GM18867 (cell line): ENCODE data around the gene GCN1.
A peak's percentile ranks its signal among the peaks of the same experiment; 100 is the strongest.

Experiments
- ATAC-seq: cut with Tn5 transposase; IDR thresholded peaks from one replicate; pipeline ENCODE4 v1.9.1; 2021; ENCODE audit warnings: mild to moderate bottlenecking, moderate library complexity; ENCODE audit not compliant: unreplicated experiment

GCN1 gene

DNA sequence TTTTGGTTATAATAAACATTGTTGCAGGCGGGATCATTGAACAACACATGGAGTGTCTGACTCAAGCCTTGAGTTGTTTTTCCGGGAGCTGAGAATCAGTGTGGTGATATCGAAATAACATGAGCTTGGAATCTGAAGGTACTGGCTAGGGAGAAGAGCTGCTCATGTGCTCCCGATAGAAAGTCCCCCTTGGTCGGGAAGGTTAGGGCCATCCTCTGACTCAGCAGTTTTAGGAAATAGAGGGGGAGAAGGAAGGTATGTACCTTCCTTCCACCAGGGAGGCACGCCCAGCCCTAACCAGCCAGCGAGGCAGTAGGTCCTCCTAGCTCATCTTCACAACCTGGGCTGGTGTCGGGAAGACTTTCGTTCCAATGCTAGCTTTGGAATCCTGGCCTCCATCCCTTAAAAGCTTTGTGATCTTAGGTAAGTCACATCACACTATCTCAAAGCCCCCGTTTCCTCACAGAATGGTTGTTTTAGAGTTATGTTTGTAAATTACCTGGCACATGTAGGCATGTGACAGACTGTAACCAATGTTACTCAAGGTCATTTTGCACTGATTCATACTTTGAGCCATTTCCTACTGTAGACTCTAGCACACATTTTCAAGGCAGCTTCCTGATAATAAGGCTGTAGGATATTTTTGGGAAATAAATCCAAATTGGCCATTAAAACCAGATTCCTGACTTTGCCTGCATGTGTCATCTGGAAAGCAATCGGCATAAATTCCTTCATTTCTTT, 76.0 kb downstream of the GCN1 start:
- no peak for ATAC-seq

DNA sequence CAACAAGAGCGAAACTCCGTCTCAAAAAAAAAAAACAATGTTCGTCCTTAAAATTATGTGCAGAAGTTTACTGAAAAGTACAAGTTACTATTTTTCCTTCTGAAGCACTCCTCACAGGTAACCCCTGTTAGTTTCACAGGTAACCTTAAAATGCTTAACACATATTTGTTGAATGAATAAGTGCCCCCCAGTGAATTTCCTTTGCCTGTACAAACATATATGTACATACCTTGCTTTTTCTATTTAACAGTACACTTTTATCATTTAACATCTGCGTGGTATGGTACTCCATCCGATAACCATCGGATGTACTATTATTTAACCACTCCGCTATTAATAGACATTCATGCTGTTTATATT, 76.6 kb downstream of the GCN1 start:
- ATAC-seq = no peak

DNA sequence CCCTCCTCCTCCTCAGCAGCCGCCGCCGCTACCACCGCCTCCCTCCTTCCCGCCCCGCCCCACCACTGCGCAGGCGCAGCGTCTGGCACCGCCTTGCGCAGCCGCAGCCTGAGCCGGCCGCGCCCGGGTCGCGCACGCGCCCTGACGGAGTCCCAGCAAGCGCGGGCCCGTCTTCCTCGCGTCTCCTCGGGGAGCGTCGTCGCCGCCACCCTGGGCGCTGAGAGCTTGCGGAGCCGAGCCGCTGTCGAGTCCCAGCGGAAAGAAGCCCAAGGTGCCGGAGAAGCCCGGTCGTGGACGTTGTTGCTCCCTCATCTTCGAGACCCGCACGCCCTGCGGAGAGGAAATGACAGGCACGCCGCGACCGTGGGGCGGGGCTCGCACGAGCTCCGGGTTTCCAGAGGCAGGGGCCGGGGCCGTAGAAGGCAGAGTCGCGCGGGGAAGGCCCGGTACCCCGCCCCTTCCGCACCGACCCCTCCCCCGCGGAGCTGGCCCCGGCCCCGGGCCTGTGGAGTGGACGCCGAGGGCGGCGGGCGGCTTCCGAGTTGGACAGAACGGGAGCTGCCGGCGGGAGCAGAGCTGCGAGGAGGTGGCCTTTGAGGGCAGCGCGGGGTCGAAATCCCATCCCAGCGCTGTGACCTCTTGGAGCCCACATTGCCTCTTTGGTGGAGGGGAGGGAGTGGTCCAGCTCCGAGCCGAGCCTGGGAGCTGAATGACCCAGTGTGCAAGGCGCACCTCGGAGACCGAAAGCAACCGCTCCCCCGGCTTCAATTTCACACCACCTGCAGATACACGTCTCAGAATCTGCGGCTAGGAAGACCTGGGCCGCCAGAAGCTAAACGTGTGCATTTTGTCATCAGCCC, 77.5 kb downstream of the GCN1 start:
- ATAC-seq = peak; percentile 48

DNA sequence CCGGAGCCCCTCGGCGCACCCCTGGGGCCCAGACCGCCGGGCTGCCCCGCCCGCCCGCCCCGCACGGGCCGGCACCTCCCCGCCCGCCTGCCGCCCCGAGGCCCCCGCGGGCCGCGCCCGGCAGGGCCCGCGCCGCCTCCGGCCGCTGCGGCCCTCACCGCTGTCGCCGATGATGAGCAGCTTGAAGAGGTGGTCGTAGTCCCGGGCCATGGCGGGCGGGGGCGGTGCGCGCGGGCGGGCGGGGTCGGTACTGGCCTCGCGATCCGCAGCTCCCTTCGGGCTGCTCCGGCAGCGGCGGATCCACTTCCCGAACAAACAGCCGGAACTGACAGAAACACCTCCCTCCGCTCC, 78.1 kb downstream of the GCN1 start, which contains the start of gene RAB35:
RAB35 (minus strand) TSS at position 313 of the 351 bp plus-strand sequence; CDS start at position 210, 103 bp downstream.
- ATAC-seq = no peak

DNA sequence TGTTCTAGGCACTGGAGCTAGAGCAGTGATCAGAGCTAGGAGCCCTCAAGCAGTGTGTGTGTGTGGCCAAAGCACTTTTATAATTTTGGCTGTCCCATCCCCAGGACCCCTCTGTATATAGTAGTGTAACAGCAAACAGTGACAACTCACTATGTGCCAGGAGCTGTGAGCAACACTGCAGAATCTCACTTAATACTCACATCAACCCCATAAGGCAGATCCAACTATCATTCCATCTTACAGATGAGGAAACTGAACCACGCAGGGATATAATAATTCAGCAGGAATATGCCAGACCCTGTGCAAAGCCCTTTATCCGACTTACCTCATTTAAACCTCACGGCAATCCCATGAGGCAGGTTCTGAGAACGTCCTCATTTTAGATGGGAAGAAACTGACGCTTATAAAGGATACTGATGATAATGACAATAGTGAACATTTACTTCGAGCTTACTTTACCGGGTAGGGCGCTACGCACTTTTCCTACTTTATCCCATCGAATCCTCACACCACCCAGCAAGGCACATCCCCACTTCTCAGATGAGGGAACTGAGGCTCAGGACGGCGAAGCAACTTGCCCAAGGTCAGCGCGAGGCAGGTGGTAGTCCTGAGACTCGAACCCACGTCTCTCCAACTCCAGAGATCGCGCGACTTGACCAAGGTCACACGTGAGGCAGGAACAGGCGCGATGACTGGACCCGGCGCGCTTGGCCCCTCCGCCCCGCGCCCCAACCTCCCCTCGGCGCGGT, 78.6 kb downstream of the GCN1 start:
- peak; percentile 2 for ATAC-seq

DNA sequence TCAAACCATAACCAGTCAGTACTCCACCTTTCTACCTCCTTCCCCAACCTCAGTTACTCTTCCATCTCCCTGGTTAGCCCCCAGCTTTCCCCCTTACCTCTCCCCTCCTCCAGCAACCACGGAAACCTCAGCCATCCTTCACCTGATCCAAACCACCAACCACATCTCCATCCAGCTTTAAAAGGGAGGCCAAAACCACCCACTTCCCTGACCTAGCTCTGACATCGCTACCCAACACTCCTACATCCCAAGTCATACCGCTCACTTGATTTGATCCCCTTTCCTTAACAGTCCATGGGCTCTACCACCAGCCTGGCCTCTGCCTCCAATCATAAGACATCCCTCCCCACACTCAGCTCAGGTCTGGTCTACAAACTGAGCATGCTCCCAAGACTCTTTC, 79.4 kb downstream of the GCN1 start:
- ATAC-seq = no peak

DNA sequence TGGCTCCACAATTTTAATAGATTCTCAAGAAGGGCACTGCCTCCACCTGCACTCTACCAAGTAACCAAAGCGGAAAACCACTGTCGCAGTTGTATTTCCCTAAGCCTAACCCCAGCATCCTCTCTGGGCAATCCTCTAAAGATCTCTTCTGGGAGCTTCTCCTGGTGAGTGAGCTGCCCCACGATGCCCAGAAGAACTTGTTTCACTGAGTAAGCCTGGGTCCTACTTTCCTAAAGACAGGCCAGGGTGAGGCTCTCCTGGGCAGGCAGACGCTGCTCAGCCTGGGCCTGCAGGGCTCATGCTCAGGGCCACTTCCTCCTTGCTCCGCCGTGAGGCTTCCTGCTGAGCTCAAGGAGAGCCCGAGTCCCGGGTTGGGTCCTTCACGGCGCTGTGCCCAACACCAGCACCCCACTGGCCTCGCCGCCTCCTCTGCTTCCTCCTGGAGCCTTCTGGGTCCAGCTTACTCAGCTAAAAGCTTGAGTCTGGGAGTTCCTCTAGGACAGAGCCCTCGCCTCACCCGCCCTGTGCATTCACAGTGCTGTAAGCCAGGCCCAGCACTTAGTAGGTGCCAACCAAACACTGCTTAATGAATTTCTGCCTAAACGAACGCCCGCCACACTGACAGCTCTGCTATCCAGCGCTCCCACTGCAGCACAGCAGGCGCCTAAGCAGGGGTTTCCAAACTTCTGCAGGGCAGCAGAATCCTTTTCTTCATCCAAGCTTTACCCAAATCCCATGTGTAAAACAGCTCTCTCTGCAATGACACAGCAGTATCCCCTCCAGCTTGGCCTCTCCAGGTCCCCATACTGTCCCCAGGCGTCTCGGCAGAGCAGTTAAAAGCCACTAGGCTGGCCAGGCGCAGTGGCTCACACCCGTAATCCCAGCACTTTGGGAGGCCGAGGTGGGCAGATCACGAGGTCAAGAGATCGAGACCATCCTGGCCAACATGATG, 83.7 kb downstream of the GCN1 start:
- ATAC-seq = peak; percentile 66

DNA sequence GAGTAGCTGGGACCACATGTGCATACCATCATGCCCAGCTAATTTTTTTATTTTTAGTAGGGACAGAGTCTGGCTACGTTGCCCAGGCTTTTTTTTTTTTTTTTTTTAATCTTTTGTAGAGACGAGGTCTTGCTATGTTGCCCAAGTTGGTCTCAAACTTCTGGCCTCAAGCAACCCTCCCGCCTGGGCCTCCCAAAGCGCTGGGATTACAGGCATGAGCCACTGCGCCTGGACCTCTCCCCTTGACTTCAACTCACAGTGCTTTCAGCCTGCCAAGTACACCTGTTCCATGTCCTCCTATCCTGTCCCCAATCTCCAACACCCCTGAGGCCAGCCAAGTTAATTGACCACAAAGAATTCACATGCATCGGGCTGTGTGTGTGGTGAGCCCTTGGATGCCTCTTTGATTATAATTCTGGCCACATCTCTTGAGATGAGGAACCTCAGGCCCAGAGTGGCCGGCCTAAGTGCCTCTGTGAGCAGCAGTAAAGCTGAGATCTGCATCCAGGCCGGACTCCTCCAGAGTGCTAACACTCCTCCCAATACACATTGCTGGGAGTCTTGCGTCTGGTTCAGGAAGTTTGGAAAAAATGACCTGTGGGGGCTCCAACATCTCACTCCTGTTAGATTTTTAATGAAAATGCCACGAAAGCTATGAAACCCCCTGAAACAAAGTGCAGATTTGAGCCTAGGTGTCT, 84.8 kb downstream of the GCN1 start:
- no peak for ATAC-seq

DNA sequence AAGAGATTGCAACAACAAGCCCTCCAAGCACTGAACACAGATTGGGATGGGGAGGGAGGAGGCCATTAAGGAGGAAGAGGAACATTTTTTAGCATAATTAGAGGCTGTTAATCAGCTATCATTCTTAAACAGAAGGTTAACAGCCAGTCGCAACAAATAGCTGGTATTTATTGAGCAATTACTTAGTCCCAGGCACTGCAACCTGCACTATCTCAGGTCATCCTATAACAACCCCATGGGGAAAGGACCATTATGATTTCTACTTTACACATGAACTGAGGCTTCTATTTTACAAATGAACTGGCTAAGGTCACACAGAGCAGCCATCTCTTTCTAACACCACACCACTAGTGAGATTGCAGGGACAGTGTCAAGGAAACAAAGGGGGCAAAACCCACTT, 88.4 kb downstream of the GCN1 start:
- no peak for ATAC-seq

DNA sequence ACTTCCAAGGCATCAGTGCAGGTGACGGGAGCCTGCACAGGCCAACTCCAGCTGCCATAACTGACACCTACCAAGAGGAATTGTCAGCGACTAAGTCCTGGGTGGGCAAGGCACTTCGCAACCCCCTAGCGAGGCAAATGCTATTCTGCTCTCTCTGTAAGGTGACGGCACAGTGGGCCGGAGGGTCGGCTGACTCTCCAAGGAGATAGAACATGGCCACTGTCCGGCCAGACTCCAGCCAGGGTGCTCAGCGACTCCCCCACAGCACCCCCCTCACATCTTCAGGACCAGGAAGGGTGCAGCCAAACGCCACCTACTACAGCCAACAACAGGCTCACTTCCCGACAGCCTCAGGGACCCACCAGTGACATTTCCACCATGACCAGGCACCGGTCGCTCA, 91.1 kb downstream of the GCN1 start:
- no peak for ATAC-seq

DNA sequence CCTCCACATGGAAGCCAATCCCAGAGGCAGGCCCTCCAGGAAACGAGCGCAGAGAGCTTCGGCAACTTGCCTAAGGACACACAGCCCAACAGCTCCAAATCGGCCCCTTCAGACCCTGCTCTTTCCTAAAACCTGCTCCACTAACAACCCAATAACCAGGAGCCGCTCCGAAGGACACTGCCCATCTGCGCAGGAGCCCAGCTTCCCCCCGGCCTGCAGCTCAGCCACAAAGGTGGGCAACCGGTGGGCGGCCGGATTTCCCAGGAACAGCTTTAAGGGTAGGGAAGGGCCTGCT, 91.5 kb downstream of the GCN1 start:
- ATAC-seq = no peak

DNA sequence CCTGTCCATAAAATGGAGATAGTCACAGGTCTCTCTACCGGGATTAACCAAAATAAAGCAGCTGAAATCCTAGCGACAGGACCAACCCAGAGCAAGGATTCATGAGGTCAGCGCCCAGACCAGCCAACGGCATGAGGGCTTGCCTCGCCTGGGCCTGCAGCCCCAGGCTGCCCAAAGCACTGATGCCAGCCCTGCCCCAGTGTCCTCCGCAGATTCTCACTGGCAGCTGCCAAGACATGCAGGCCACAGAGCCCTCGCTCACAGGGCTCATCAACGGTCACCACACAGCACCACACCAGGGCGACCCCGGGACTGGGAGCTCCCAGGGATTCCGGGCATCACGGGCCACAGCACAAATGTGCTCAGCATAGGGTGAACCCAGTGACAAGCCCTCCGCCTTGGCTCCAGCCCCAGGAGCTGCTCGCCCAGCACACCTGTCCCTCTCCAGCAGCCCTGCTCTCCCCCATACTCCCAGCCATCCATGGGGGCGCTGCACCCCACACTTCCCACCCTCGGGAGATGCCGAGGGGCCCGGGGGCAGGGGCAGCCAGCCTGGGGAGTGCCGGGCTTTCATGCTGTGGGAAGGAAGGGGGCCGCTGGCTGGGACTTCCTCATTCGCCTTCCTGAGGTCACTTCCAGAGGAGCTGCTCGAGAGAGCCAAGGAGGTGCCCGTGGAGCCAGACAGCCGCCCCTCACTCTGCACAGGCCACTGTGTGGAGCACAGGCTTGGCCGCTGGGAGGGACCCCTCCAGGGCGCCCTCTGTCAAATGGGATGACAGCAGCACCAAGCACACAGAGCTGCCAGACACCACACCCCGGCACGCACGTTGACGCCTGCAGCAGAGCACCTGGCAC, 92.1 kb downstream of the GCN1 start:
- no peak for ATAC-seq

DNA sequence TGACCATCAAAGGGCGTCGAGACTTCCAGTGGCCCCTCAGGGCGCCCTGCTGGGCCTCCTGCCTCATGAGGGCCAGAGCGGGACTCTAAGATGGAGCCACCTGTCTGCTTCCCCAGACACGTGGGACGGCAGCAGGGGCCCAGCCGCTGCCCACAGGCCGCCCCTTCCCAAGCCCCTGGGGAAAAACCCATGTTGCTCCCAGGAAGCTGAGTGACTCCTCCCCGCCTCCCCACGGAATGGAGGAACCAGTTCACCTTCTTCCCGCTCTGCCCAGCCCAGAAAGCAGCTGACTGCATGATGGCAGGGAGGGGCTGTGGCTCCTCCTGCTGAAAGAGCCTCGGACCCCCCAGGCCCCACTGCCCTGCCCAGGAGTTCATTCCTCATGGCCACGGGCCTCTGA, 92.9 kb downstream of the GCN1 start:
- ATAC-seq = no peak

DNA sequence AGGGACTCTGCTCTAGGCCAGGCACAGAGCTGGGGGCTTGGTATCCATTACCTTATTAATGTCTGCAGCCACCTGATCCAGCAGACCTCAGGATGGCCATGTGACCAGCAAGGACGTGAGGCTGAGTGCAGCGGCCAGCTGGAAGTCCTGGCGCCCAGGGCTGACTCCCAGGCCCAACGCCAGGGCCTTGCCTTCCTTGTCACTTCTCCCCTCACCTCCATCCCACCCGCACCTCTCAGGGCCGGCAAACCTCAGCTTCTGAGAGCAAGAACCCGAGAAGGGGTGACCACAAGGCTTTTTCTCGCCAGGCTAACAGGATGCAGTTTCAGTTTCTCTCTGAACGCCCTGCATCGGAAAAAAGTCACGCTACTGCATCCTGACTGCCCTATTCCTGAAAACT, 93.3 kb downstream of the GCN1 start:
- ATAC-seq = no peak

DNA sequence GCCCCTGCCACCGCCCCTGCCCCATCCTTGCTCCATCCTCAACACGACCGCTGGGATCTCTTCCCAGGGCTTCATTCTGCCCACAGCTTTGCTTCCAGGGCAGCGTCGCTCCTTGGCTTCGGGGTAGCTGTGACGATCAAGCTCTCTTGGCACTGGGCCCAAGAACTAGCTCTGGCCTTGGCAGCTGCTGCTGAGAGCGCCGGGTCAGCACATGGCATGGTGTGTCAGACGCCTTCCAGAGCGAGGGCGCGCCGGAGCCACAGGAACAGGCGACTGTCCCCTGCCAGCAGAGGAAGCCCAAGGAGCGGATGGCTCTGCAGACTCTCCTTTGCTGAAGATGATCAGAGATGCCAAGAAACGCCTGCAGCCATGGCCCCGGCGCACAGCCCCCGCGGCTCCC, 93.9 kb downstream of the GCN1 start:
- ATAC-seq = no peak

DNA sequence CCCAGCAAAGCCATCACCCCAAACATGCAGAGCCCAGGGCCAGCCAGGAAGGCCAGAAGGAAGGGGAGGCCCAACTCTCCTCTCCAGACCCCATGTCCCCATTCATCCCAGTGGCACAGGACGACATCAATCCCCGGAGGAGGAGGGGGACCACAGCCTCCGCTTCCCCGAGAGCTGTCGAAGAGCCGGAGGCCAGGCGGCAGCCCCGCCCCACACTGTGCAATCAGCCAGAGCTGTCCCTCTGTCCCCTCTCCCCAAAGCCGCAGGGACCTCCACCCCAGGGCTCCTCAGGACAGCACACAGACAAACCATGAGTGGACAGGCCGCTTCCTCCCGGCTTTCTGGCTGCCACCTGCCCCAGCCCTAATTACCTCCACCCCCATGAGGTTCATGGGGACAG, 94.8 kb downstream of the GCN1 start:
- ATAC-seq = no peak

DNA sequence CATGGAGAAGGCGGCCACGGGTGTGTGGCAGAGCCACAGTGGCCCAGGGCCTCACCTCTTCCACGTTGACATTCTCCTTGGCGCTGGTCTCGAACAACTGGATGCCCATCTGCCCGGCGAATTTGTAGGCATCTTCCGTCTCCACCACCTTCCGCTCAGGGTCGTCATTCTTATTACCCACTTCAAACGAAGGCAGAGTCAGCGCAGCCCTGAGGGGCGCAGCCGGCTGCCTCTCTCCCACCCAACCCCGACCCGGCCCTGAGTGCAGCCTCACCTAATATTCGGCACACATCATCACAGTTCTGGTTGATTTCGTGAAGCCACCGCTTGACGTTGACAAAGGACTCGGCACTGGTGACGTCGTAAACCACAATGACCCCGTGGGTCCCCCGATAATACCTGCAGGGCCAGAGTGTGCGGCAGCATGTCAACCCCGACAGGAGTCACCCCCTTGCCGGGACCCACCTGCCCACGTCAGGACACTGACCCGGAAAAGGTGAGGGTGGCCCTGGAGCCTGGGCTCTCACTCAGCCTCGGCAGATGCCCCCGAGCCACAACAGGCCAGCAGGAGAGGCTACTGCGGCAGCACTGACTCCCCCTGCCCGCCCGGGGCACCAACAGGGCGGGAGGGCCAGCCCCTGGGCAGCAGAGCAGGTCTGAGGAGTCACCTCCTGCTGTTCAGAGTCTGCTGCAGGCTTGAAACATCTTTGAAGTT, 95.6 kb downstream of the GCN1 start:
- ATAC-seq = no peak

DNA sequence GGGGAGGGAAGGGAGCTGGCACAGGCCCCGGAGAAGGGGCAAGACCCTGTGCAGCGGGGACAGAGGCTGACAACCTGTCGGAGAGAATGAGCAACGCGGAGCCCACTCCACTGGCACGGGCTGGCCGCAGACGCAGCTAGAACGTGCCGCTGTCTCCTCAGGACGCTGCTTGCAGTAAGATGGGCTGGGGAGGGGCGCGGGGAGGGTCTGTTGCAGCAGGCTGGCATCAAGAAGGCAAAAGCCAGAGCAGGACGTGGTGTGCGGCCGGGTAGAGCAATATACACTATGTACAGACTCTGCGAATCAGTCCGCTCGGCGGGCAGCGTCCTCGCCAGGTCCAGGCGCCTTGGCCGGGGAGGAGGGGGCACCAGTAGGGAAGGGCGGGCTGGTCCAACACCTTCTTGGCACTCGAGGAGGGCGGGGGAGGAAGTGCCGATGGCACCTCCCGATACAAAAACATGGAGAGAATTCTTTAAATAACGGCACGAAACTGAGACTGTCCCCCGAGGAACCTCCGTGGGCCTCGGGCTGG, 97.8 kb downstream of the GCN1 start:
- no peak for ATAC-seq
